Endodermal cell (in vitro differentiated cells): ENCODE results near the gene AKAP6. TPM values are rescaled to one million over a fixed set of nuclear protein-coding genes. Genes with fewer than 3 reads are reported as not detected.
A peak's percentile ranks its signal among the peaks of the same experiment; 100 is the strongest.

Experiments used
- DNase-seq: peaks from one replicate; pipeline ENCODE4 v3.0.0-alpha.2; 2017
- H3K27ac ChIP-seq: 2 replicates; pipeline ENCODE4 v1.5.1; 2013; ENCODE audit warnings: mild to moderate bottlenecking, low read depth, low read length, moderate library complexity
- H3K27me3 ChIP-seq: 2 replicates; pipeline ENCODE4 v1.6.1; 2013; ENCODE audit warnings: mild to moderate bottlenecking, low read length, moderate library complexity; ENCODE audit not compliant: insufficient read depth, control insufficient read depth, poor library complexity, severe bottlenecking
- H3K36me3 ChIP-seq: 2 replicates; pipeline ENCODE4 v1.7.0; 2013; ENCODE audit warnings: mild to moderate bottlenecking, low read length, moderate library complexity; ENCODE audit not compliant: control insufficient read depth, insufficient read depth
- H3K4me1 ChIP-seq: one replicate; pipeline ENCODE4 v1.7.0; 2013; ENCODE audit warnings: low read length; ENCODE audit not compliant: control insufficient read depth, insufficient read depth
- H3K4me3 ChIP-seq: 2 replicates; pipeline ENCODE4 v1.5.1; 2013; ENCODE audit warnings: mild to moderate bottlenecking, low read length, moderate library complexity
- H3K9ac ChIP-seq: 2 replicates; pipeline ENCODE4 v1.6.1; 2013; ENCODE audit warnings: mild to moderate bottlenecking, low read length, moderate library complexity; ENCODE audit not compliant: poor library complexity, severe bottlenecking; ENCODE audit errors: extremely low read depth
- H3K9me3 ChIP-seq: 2 replicates; pipeline ENCODE4 v1.6.1; 2013; ENCODE audit warnings: mild to moderate bottlenecking, low read length, moderate library complexity; ENCODE audit not compliant: control insufficient read depth
- H3K27ac Mint-ChIP-seq: 2 replicates; pipeline ENCODE4 v1.8.0; 2020; ENCODE audit warnings: mixed read lengths
- H3K27me3 Mint-ChIP-seq: 2 replicates; pipeline ENCODE4 v1.8.0; 2021; ENCODE audit warnings: mild to moderate bottlenecking, mixed read lengths; ENCODE audit not compliant: insufficient read depth
- H3K36me3 Mint-ChIP-seq: 2 replicates; pipeline ENCODE4 v1.8.0; 2020; ENCODE audit warnings: low read depth, mixed read lengths
- H3K4me1 Mint-ChIP-seq: 2 replicates; pipeline ENCODE4 v1.8.0; 2020; ENCODE audit warnings: mixed read lengths
- H3K4me3 Mint-ChIP-seq: 2 replicates; pipeline ENCODE4 v1.8.0; 2020; ENCODE audit warnings: mild to moderate bottlenecking, moderate library complexity, mixed read lengths
- H3K9me3 Mint-ChIP-seq: 2 replicates; pipeline ENCODE4 v1.8.0; 2020; ENCODE audit warnings: mild to moderate bottlenecking, mixed read lengths
- CTCF ChIP-seq: fragments of 200-600 bp; sonication (generic); conservative IDR thresholded peaks from 2 replicates; pipeline ENCODE4 v1.5.0; 2021; ENCODE audit warnings: antibody characterized with exemption, mild to moderate bottlenecking
- WGBS, 2 experiments: methylation state at CpG; one replicate each; pipeline versions ENCODE4 v1.1.5 to v1.1.7; 2013; ENCODE audit warnings: missing lambda C conversion rate in 2 of 2, mixed read lengths in 1 of 2; ENCODE audit not compliant: insufficient coverage in 1 of 2, insufficient read length in 1 of 2; 5-methylcytosine and 5-hydroxymethylcytosine counted together
- total RNA-seq, 2 donors: library from RNA; stranded (reverse); fragmentation: NEBNext Ultra II Directional in 1 of 2; extraction: Animal tissue kit (Norgen Biotek cat#: 25700) in 1 of 2; gene quantifications; 2 replicates in 1 of 2; 3 replicates in 1 of 2; pipeline ENCODE4 v1.2.1, GENCODE V29; 2021

The AKAP6 gene
- total RNA-seq, 2 donors from 2014 or later: 4.3 to 5.0 TPM

GRCh38 chr14:32683679-32684078 lies 354.6 kb downstream of the AKAP6 start:
- Mint-ChIP-seq H3K4me1 (peaks cover 8% of the 10 kb centered on the region), H3K27ac (no peak overlapping the region), H3K9me3 (no peaks in the 10 kb centered on the region), H3K36me3 (no peaks in the 10 kb centered on the region), H3K4me3 (no peak overlapping the region), H3K27me3 (no peaks in the 10 kb centered on the region)
- no peaks in the 10 kb centered on the region for H3K4me1 ChIP-seq
- no peaks in the 10 kb centered on the region for H3K27me3 ChIP-seq
- no peak for TF ChIP-seq CTCF
- H3K36me3 ChIP-seq: no peaks in the 10 kb centered on the region
- 78 to 84% methylated on average over 1 of the region's 1 CpG for WGBS, 2 experiments
- no peak overlapping the region for H3K4me3 ChIP-seq
- no peak for DNase-seq
- no peak overlapping the region for H3K9ac ChIP-seq
- no peaks in the 10 kb centered on the region for H3K9me3 ChIP-seq
- H3K27ac ChIP-seq: no peak overlapping the region

GRCh38 chr14:32688941-32689340 lies 359.8 kb downstream of the AKAP6 start:
- WGBS, 2 experiments: 96% methylated on average over 2 of the region's 2 CpGs; no CpG with 5 or more reads in 1 of the 2 experiments
- no peak for TF ChIP-seq CTCF

GRCh38 chr14:32692441-32692840 lies 363.3 kb downstream of the AKAP6 start:
- H3K9me3 Mint-ChIP-seq: no peaks in the 10 kb centered on the region
- no peak overlapping the region for H3K4me3 Mint-ChIP-seq
- H3K27ac ChIP-seq: peak overlapping the region; percentile 54

More at GRCh38 chr14:32688941-32689340, 359.8 kb downstream of the AKAP6 start:
- Histone ChIP-seq H3K27ac (no peak overlapping the region), H3K36me3 (no peaks in the 10 kb centered on the region), H3K9me3 (no peaks in the 10 kb centered on the region), H3K9ac (no peak overlapping the region), H3K4me3 (no peak overlapping the region), H3K27me3 (no peaks in the 10 kb centered on the region), H3K4me1 (no peaks in the 10 kb centered on the region)
- no peaks in the 10 kb centered on the region for H3K36me3 Mint-ChIP-seq
- H3K9me3 Mint-ChIP-seq: no peaks in the 10 kb centered on the region
- no peak for DNase-seq
- no peak overlapping the region for H3K4me3 Mint-ChIP-seq
- no peak overlapping the region for H3K27ac Mint-ChIP-seq
- no peaks in the 10 kb centered on the region for H3K27me3 Mint-ChIP-seq
- no peaks in the 10 kb centered on the region for H3K4me1 Mint-ChIP-seq

More at GRCh38 chr14:32692441-32692840, 363.3 kb downstream of the AKAP6 start:
- H3K36me3 Mint-ChIP-seq: no peaks in the 10 kb centered on the region
- Histone ChIP-seq H3K27me3 (no peaks in the 10 kb centered on the region), H3K36me3 (no peaks in the 10 kb centered on the region), H3K9me3 (no peaks in the 10 kb centered on the region), H3K9ac (no peak overlapping the region), H3K4me3 (no peak overlapping the region), H3K4me1 (no peaks in the 10 kb centered on the region)
- no peaks in the 10 kb centered on the region for H3K27me3 Mint-ChIP-seq
- H3K27ac Mint-ChIP-seq: no peak overlapping the region
- no peak for DNase-seq
- 100% methylated on average over 2 of the region's 2 CpGs; no CpG with 5 or more reads in 1 of the 2 experiments for WGBS, 2 experiments
- no peak for TF ChIP-seq CTCF
- H3K4me1 Mint-ChIP-seq: no peaks in the 10 kb centered on the region
